K562 (cell line): ENCODE results near the gene ZEB2. TPM values are rescaled to one million over a fixed set of nuclear protein-coding genes. Genes with fewer than 3 reads are reported as not detected.
A peak's percentile ranks its signal among the peaks of the same experiment; 100 is the strongest.

ENCODE experiments used
- AFF4 ChIP-seq: sonication (generic); formaldehyde crosslinking; IDR thresholded peaks from 2 replicates; pipeline ENCODE4 v1.8.0; 2023; ENCODE audit warnings: mild to moderate bottlenecking, missing genetic modification reagents
- ATF6 ChIP-seq: sonication (generic); formaldehyde crosslinking; IDR thresholded peaks from 2 replicates; pipeline ENCODE4 v1.4.0; 2020; ENCODE audit warnings: mild to moderate bottlenecking, missing genetic modification reagents
- BRD4 ChIP-seq: fragments of 200-600 bp; sonication (generic); IDR thresholded peaks from 2 replicates; pipeline ENCODE4 v1.6.1; 2017; ENCODE audit warnings: inconsistent platforms
- CHAMP1 ChIP-seq: fragments of 450-650 bp; IDR thresholded peaks from 2 replicates; pipeline ENCODE4 v1.6.1; 2016; ENCODE audit warnings: mild to moderate bottlenecking
- CREBBP ChIP-seq: IDR thresholded peaks from one replicate; pipeline ENCODE4 v1.6.1; 2012; ENCODE audit warnings: low read depth, mild to moderate bottlenecking, control low read depth, inconsistent platforms, low read length
- HINFP ChIP-seq: fragments of 450-650 bp; conservative IDR thresholded peaks from 2 replicates; pipeline ENCODE4 v1.6.1; 2016; ENCODE audit warnings: missing genetic modification characterization, low read depth, mild to moderate bottlenecking, control low read depth, missing compliant biosample characterization
- ILK ChIP-seq: fragments of 450-650 bp; IDR thresholded peaks from 2 replicates; pipeline ENCODE4 v1.6.1; 2016; ENCODE audit warnings: missing genetic modification characterization, low read depth, mild to moderate bottlenecking, missing compliant biosample characterization, moderate library complexity, borderline replicate concordance
- KDM1A ChIP-seq, 2 experiments: fragments of 450-650 bp; IDR thresholded peaks; 2 replicates each; pipeline ENCODE4 v1.6.1; 2016; ENCODE audit warnings: mild to moderate bottlenecking in 2 of 2
- MAX ChIP-seq: sonication (generic); formaldehyde crosslinking; IDR thresholded peaks from 2 replicates; pipeline ENCODE4 v1.9.0; 2022; ENCODE audit warnings: mild to moderate bottlenecking, missing genetic modification reagents
- MTA3 ChIP-seq: fragments of 450-650 bp; formaldehyde crosslinking; IDR thresholded peaks from 2 replicates; pipeline ENCODE4 v1.6.1; 2017; ENCODE audit warnings: mild to moderate bottlenecking, borderline replicate concordance
- MXI1 ChIP-seq: IDR thresholded peaks from 2 replicates; pipeline ENCODE4 v1.6.1; 2011; ENCODE audit warnings: low read depth, mild to moderate bottlenecking, improper control_type of control experiment, low read length
- POLR2AphosphoS2 ChIP-seq: IDR thresholded peaks from 2 replicates; pipeline ENCODE4 v1.6.1; 2012; ENCODE audit warnings: low read length, improper control_type of control experiment
- PRMT5 ChIP-seq: sonication (generic); formaldehyde crosslinking; IDR thresholded peaks from 2 replicates; pipeline ENCODE4 v1.5.0; 2020; ENCODE audit warnings: missing genetic modification reagents
- TFAM ChIP-seq: fragments of 250-450 bp; sonication (Bioruptor Pico); conservative IDR thresholded peaks from 2 replicates; pipeline ENCODE4 v1.5.0; 2021; ENCODE audit warnings: mild to moderate bottlenecking, moderate library complexity
- ZFP30 ChIP-seq: fragments of 250-450 bp; sonication (Bioruptor Pico); IDR thresholded peaks from 2 replicates; pipeline ENCODE4 v1.8.0; 2022; ENCODE audit warnings: moderate library complexity, mild to moderate bottlenecking, inconsistent platforms, borderline replicate concordance
- ZFP36 ChIP-seq: fragments of 150-350 bp; IDR thresholded peaks from 2 replicates; pipeline ENCODE4 v1.6.1; 2018; ENCODE audit warnings: low read length, low read depth; ENCODE audit not compliant: partially characterized antibody
- ZFX ChIP-seq: sonication (generic); formaldehyde crosslinking; IDR thresholded peaks from 2 replicates; pipeline ENCODE4 v1.8.0; 2022; ENCODE audit warnings: mild to moderate bottlenecking, missing genetic modification reagents, moderate library complexity
- ZNF717 ChIP-seq: fragments of 250-450 bp; sonication (Bioruptor Pico); IDR thresholded peaks from 2 replicates; pipeline ENCODE4 v1.5.0; 2021
- polyA plus RNA-seq, 8 experiments: library from polyadenylated mRNA; depleted of rRNA in 4 of 8; stranded (reverse) in 5 of 8; unstranded in 3 of 8; fragments of >200 nt; fragmentation: Nextera tagmentation in 2 of 8; fragmentation: Illumina TruSeq in 1 of 8; extraction: Ambion mirVana in 2 of 8; extraction: Trizol in 1 of 8; gene quantifications; 2 replicates each; pipeline versions ENCODE4 v1.2.1 to v1.2.3, GENCODE V29; 2011 to 2014; ENCODE audit warnings: inconsistent platforms in 1 of 8, missing spikeins in 1 of 8
- total RNA-seq, 7 experiments: library from RNA; depleted of rRNA in 6 of 7; stranded (reverse); fragments of >200 nt in 6 of 7; fragmentation: Illumina TruSeq in 2 of 7; extraction: Trizol in 2 of 7; gene quantifications; 2 replicates each; pipeline versions ENCODE4 v1.2.1 to v1.2.3, GENCODE V29; 2011 to 2021; ENCODE audit warnings: low replicate concordance in 1 of 7

The ZEB2 gene
- total and polyA plus RNA-seq, 9 of the 15 experiments (the other 6 are each of a cell fraction or from before 2014, with no cell fraction given), result 15.1 to 113 (median 72.3) TPM

GRCh38 chr2:144522897-144523595 lies 3.1 kb upstream of the ZEB2 start (continued):
- TF ChIP-seq HINFP (tag) (no peak), MTA3 (no peak), ZFX (CRISPR knock-in tag) (no peak), ZNF717 (CRISPR knock-in tag) (no peak), ILK (no peak), MAX (CRISPR knock-in tag) (no peak), POLR2AphosphoS2 (no peak), ATF6 (CRISPR knock-in tag) (no peak), ZFP30 (no peak), CHAMP1 (no peak), PRMT5 (no peak), CREBBP (no peak), MXI1 (no peak), BRD4 (peak; percentile 18; the same call in 1 of the 2 replicates), ZFP36 (no peak), AFF4 (no peak), KDM1A (IDR thresholded peaks at IDR 0.05) (no peak), TFAM (CRISPR knock-in tag) (no peak)
